PC-3 (cell line): ENCODE results near the gene CYB561D2. TPM values are rescaled to one million over a fixed set of nuclear protein-coding genes. Genes with fewer than 3 reads are reported as not detected.

Experiments used
- ATAC-seq: fragments of 200-7000 bp; cut with Tn5 transposase; 2 replicates; pipeline ENCODE4 v1.9.1; 2020; ENCODE audit warnings: mild to moderate bottlenecking, moderate library complexity
- BruUV-seq: library from RNA; stranded (reverse); fragments of 400-500 nt; replicated peaks from 2 replicates; lab custom pipeline; 2021; lab: Mats Ljungman, UMichigan
- CTCF ChIA-PET: fragments of 300-600 bp; sonication (Branson Sonifier 250); formaldehyde crosslinking; loops from one replicate; lab custom pipeline; 2022; ENCODE audit warnings: antibody characterized with exemption; lab: Charles Lee
- POLR2A ChIA-PET: fragments of 300-600 bp; sonication (Branson Sonifier 250); formaldehyde crosslinking; loops from one replicate; lab custom pipeline; 2022; ENCODE audit warnings: antibody characterized with exemption; ENCODE audit not compliant: unreplicated experiment; lab: Charles Lee
- DNase-seq: peaks from one replicate; pipeline ENCODE4 v3.0.0-alpha.2; 2015
- H2AFZ ChIP-seq: fragments of 300-600 bp; sonication (generic); 2 replicates; pipeline ENCODE4 v1.6.0; 2016; ENCODE audit warnings: antibody characterized with exemption, low read length
- H3F3A ChIP-seq: fragments of 300-600 bp; sonication (generic); one replicate; pipeline ENCODE4 v1.6.0; 2017; ENCODE audit warnings: antibody characterized with exemption, low read length, control low read depth, mild to moderate bottlenecking; ENCODE audit not compliant: unreplicated experiment
- H3K27ac ChIP-seq: fragments of 300-600 bp; sonication (generic); 2 replicates; pipeline ENCODE4 v1.5.1; 2016; ENCODE audit warnings: mild to moderate bottlenecking, low read length
- H3K27me3 ChIP-seq: fragments of 300-600 bp; sonication (generic); 2 replicates; pipeline ENCODE4 v1.6.1; 2016; ENCODE audit warnings: low read length, mixed read lengths
- H3K36me3 ChIP-seq: fragments of 300-600 bp; sonication (generic); 2 replicates; pipeline ENCODE4 v1.6.1; 2016; ENCODE audit warnings: low read depth, mixed run types, low read length, mixed read lengths
- H3K4me1 ChIP-seq: fragments of 300-600 bp; sonication (generic); 2 replicates; pipeline ENCODE4 v1.5.1; 2016; ENCODE audit warnings: low read length; ENCODE audit not compliant: insufficient read depth
- H3K4me2 ChIP-seq: fragments of 300-600 bp; sonication (generic); 2 replicates; pipeline ENCODE4 v1.6.0; 2016; ENCODE audit warnings: low read length
- H3K4me3 ChIP-seq: fragments of 300-600 bp; sonication (generic); 2 replicates; pipeline ENCODE4 v1.5.1; 2016; ENCODE audit warnings: mild to moderate bottlenecking, low read length, mixed read lengths
- H3K79me2 ChIP-seq: fragments of 300-600 bp; sonication (generic); 2 replicates; pipeline ENCODE4 v1.6.1; 2017; ENCODE audit warnings: low read length, mixed read lengths
- H3K9ac ChIP-seq: fragments of 300-600 bp; sonication (generic); 2 replicates; pipeline ENCODE4 v1.6.0; 2016; ENCODE audit warnings: mild to moderate bottlenecking, low read length
- H3K9me2 ChIP-seq: fragments of 300-600 bp; sonication (generic); replicated peaks from 2 replicates; pipeline ENCODE4 v1.6.1; 2016; ENCODE audit warnings: mixed run types, low read length, mixed read lengths
- H3K9me3 ChIP-seq: fragments of 300-600 bp; sonication (generic); 2 replicates; pipeline ENCODE4 v1.6.1; 2016; ENCODE audit warnings: low read length, mixed read lengths
- H4K20me1 ChIP-seq: fragments of 300-600 bp; sonication (generic); 2 replicates; pipeline ENCODE4 v1.6.1; 2016; ENCODE audit warnings: low read length, mixed read lengths
- CTCF ChIP-seq: fragments of 300-600 bp; sonication (generic); conservative IDR thresholded peaks from 2 replicates; pipeline ENCODE4 v1.5.1; 2017; ENCODE audit warnings: antibody characterized with exemption, low read depth, mild to moderate bottlenecking, low read length
- EZH2 ChIP-seq: fragments of 300-600 bp; sonication (generic); IDR thresholded peaks from one replicate; pipeline ENCODE4 v1.6.1; 2017; ENCODE audit warnings: antibody characterized with exemption, mild to moderate bottlenecking, low read length; ENCODE audit not compliant: unreplicated experiment
- EZH2phosphoT487 ChIP-seq: fragments of 300-600 bp; sonication (generic); IDR thresholded peaks from 2 replicates; pipeline ENCODE4 v1.6.1; 2018; ENCODE audit warnings: mild to moderate bottlenecking, antibody characterized with exemption, low read length, borderline replicate concordance
- intact Hi-C: fragments of 100-400 bp; cut with micrococcal nuclease; formaldehyde crosslinking; loops from 2 replicates; pipeline ENCODE4 v1.9.0; 2023
- total RNA-seq: library from RNA; depleted of rRNA; stranded (reverse); fragments of >200 nt; gene quantifications from 2 replicates; pipeline ENCODE4 v1.2.3, GENCODE V29; 2014

CYB561D2 gene
- total RNA-seq, 1 experiment from 2014 or later: 44.3 TPM

DNA sequence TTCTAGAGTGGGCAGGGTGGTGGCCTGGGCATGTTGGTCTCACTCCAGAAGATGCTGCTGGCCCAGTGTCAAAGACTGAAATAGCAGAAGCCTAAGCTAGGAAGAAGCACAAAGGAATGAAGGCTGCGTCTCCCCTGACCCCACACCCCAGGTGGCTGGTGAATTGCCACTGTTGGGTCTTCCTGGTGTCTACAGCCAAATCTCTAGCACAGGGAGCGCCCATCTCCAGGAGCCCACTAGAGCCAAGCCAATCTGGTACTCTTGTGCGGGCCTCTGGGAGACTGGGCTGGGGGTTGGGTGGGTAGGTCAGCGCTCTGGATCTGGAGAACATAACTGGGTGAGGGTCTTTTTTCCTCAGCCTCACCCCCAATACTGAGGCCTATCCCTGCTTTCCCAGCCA lies 23.5 kb upstream of the CYB561D2 start:
- no peaks in the 10 kb centered on the region for H4K20me1 ChIP-seq
- POLR2A ChIA-PET: interaction anchor here (1.7 kb wide), 1 partner anchor 10 kb away, joined by 14 read pairs; no protein-coding TSS in a partner anchor
- TF ChIP-seq EZH2 (no peak), CTCF (no peak), EZH2phosphoT487 (no peak)
- H3K27ac ChIP-seq: no peak overlapping the region
- peak overlapping the region; percentile 92 for H3K9ac ChIP-seq
- peak overlapping the region; percentile 78 for H3K4me2 ChIP-seq
- H3K36me3 ChIP-seq: peaks cover 24% of the 10 kb centered on the region; the same call in 1 of the 2 replicates
- H3K9me3 ChIP-seq: no peaks in the 10 kb centered on the region
- H3K27me3 ChIP-seq: no peaks in the 10 kb centered on the region
- intact Hi-C loops: no loop called here
- H3K79me2 ChIP-seq: peaks cover 22% of the 10 kb centered on the region
- CTCF ChIA-PET: interaction anchor here (0.6 to 1.0 kb wide), 3 partner anchors 10 to 973 kb away, joined by 3 to 8 read pairs (median 4); no protein-coding TSS in a partner anchor
- no peak for ATAC-seq
- no peaks in the 10 kb centered on the region for H3F3A ChIP-seq
- H3K4me1 ChIP-seq: peaks cover 10% of the 10 kb centered on the region; the same call in 1 of the 2 replicates
- H3K4me3 ChIP-seq: peak overlapping the region; percentile 96
- DNase-seq: no peak
- H2AFZ ChIP-seq: no peak overlapping the region
- H3K9me2 ChIP-seq: no peaks in the 10 kb centered on the region
- BruUV-seq: TSS peak; percentile 30

DNA sequence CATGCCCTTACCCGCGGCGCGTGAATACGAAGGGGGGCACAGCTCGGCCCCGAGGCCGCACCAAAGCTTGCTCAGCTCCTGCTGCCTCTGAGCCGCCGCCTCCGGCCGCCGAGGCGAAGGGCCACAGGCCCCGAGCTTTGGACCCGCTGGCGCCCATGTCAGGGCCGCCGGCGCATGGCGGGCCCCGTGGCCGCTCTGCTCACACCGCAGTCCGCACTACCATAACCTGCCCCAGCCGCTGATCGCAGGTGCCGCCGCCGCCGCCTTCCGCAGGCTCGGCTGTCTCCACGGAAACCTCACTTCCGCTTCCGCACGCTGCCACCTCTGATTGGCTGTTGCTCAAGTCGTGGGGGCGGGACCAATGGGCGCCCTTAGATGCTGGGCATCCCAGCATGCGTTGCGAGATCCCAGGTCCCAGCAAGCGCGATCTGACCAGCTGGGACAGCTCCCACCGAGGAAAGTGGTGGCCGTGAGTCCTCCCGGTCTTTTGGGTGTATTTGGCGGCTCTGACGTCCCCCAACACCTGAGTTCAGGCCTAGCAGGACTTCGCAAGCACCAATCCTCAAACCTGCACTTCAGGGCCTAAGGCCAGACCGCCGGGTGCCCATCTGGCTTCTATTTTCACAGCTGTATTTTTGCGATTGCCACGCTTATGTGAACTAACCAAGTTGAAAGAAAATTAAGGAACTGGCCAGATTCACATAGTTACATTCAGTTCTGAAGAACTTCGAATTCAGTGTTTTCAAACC lies 22.5 kb upstream of the CYB561D2 start, which contains the start of gene TUSC2:
Gene TUSC2, minus strand, starts transcription at position 281 of the 749 bp plus-strand sequence. Its CDS starts 124 bp downstream, at position 157.
- Histone ChIP-seq H3K27ac (peak within 1 kb of the TSS; percentile 4; the same call in 1 of the 2 replicates), H3K27me3 (no peaks in the 10 kb centered on the region), H3F3A (no peaks in the 10 kb centered on the region), H3K9me3 (no peaks in the 10 kb centered on the region), H2AFZ (peak within 1 kb of the TSS; percentile 66), H3K9ac (peak within 1 kb of the TSS; percentile 92), H3K79me2 (peaks cover 32% of the 10 kb centered on the region), H3K4me1 (peaks cover 10% of the 10 kb centered on the region; the same call in 1 of the 2 replicates), H3K9me2 (no peaks in the 10 kb centered on the region), H3K4me2 (peak within 1 kb of the TSS; percentile 78), H3K4me3 (peak within 1 kb of the TSS; percentile 96), H4K20me1 (no peaks in the 10 kb centered on the region), H3K36me3 (peaks cover 26% of the 10 kb centered on the region; the same call in 1 of the 2 replicates)
- ChIA-PET POLR2A (interaction anchor here (0.7 to 1.7 kb wide), 3 partner anchors 9 to 13 kb away, joined by 3 to 14 read pairs (median 3); no protein-coding TSS in a partner anchor), CTCF (interaction anchor here (0.5 to 1.0 kb wide), 7 partner anchors 9 to 974 kb away, joined by 3 to 10 read pairs (median 5); no protein-coding TSS in a partner anchor)
- TF ChIP-seq EZH2phosphoT487 (no peak), CTCF (no peak), EZH2 (no peak)
- BruUV-seq: no TSS peak
- ATAC-seq (peak; percentile 90), DNase-seq (peak; percentile 99)
- intact Hi-C loops: no loop called here
